Epithelial cell of prostate (primary cell): ENCODE data around the gene ZBTB8B.
"Not testable (repeated sequence)": the region's sequence is repeated elsewhere in the genome, so short reads cannot be mapped to it uniquely, and the experiment has no call there.

Source experiments
- DNase-seq: peaks from one replicate; pipeline ENCODE4 v3.0.0-alpha.2; 2011; ENCODE audit warnings: low read depth, low spot score
- H3K27ac ChIP-seq: fragments of 450-650 bp; 2 replicates; pipeline ENCODE4 v1.5.1; 2017; ENCODE audit warnings: mild to moderate bottlenecking

Gene ZBTB8B

DNA sequence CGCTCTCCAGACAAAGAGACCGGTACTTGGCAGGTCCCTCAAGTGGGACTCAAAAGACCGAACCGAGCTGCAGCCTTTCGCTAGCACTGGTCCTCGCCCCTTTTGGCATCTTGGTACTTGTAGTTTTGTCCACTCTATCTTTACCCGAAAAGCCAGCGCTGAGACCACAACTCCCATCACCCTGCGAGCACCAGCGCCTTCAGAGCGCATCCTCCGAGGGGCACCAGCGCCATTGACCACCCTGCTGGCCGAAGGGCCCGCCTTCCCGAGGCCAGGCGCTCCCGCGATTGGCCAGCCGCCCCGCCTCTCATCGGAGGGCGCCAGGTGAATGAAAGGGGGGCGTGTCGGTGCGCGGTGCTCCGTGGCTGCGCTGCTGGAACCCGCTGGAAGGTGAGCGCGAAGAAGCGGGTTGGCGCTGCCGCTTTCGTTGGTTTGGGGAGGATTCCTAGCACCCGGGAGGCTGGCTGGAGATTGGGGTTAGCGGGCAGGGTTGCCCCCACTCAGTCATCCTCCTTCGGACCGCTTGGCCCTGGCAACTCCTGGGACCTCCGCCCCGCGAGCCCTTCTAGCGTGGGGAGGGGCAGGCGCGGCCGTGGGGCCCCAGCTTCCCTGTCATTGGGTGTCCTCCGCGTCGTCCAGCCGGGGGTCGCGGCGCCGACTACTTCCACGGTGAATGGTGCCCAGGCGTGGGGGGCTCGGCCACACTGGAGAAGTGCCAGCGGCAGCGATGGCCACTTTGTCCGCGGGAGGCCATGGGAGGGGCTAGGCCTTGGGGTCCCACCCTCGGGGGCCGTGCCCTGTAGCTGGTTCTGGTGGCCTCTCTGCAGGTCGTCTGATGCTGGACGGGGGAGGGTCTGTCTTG lies at the start of gene ZBTB8B:
TSS of gene ZBTB8B (plus strand) at position 357 of the 862 bp plus-strand sequence. CDS start 5,553 bp downstream, outside the sequence.
- DNase-seq = no peak
- H3K27ac ChIP-seq = no peak within 1 kb of the TSS

DNA sequence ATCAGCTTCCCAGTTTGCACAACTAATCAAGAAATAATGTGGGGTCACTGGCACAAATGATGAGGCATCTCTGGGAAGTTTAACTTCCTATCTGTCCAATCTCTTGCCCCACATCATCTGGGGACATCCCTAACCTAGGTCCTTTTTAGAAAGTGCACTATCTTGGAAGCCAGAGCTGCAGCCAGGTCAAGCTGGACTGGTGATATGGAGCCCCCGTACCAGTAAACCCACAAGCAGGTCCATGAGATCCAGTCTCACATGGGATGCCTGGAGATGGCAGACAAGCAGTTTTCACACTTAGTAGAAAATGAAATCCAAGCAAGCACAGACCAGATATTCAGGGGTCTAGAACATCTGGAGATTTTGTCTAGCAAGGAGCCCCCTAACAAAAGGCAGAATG lies 43.1 kb upstream of the ZBTB8B start:
- DNase-seq = no peak
- H3K27ac ChIP-seq = no peak overlapping the region

DNA sequence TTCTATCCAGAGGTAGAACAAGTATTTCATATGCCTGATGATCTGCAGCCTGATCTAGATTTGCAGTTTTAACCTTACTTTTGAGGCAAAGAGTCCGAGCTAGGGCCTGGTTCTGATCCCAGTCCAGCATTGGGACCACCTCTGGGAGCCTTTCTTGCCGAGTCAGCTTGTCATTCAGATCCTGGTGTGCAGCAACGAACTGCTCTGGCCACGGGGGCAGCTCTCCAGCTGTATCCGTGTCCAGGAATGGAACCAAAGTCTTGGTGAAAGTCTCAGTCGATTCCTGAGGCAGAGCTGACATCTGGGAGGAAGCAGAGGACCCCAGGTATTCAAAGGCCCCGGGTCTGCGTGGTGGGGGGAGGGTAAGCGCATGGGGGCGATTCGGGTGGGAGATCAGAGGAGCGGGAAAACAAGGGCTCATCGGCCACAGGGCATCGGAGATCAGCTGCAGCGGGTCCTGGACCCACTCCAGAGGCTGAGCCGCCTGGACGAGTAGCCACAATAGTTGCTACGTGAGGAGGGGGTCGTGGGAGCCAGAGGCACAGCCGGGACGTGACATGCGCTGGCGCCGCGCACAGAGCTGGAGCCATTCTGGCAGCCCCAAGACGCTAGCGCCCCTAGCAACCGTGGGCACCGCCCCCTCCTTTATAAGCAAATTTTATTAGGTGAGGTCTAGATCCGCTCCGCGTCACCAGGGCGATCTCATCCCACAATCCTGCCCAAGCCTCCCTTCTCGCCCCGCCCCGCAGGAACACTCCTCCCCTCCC lies 38.2 kb upstream of the ZBTB8B start:
- DNase-seq = no peak
- H3K27ac ChIP-seq = no peak overlapping the region

GRCh38 chr1:32427264-32427963 lies 37.5 kb upstream of the ZBTB8B start:
- H3K27ac ChIP-seq = no peak overlapping the region
- no peak for DNase-seq

GRCh38 chr1:32431736-32432400 lies 33.0 kb upstream of the ZBTB8B start:
- no peak overlapping the region for H3K27ac ChIP-seq
- DNase-seq = no peak

GRCh38 chr1:32438136-32438535 lies 26.7 kb upstream of the ZBTB8B start:
- no peak overlapping the region for H3K27ac ChIP-seq
- no peak for DNase-seq

DNA sequence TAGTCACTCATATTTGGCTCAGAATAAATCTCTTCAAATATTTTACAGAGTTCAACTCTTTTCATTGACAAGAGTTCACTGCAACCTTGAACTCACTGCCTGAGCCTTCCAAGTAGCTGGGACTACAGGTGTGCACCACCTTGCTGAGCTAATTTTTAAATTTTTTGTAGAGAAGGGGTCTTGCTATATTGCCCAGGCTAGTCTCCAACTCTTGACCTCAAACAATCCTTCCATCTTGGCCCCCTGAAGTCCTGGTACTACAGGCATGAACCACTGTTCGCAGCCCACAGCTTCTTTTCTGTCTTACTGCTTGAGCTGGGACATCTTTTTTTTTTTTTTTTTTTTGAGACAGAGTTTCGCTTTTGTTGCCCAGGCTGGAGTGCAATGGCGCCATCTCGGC lies 26.1 kb upstream of the ZBTB8B start:
- DNase-seq, H3K27ac ChIP-seq: not testable (repeated sequence)

GRCh38 chr1:32441467-32441866 lies 23.4 kb upstream of the ZBTB8B start:
- H3K27ac ChIP-seq, DNase-seq: not testable (repeated sequence)

DNA sequence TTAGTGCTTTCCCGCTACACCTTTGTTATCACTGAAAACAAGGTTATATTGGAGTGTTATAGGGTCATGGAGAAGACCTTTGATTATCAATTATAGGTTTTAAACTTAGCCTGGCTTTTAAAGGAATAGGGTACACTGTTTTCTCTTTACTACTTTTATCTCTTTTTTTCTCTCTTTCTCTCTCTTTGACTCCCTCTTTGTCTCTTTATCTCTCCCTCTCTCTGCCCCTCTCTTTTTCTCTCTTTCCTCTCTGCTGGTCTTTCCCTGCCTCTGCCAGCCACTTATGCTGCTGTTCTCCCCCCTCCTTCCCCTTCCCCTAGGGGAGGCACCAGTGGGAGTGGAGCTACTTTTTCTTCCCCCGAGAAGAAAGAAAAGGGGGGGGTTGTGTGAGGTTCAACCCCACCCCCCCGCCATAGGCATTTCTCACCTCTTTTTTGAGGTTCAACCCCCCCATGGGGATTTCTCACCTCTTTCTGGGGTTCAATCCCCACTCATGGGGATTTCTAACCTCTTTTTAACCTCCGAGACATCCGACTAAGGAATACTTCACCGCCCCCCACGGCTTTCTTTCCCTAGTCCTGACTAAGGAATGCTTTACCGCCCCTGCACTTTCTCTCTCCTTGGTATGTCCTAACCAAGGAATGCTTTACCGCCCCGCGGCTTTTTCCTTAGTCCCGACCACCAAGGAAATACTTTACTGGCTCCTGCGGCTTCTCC lies 17.2 kb upstream of the ZBTB8B start:
- H3K27ac ChIP-seq = no peak overlapping the region

GRCh38 chr1:32448186-32448772 lies 16.6 kb upstream of the ZBTB8B start:
- not testable (repeated sequence) for DNase-seq, H3K27ac ChIP-seq

More for the DNA sequence above, 17.2 kb upstream of the ZBTB8B start:
- no peak for DNase-seq

DNA sequence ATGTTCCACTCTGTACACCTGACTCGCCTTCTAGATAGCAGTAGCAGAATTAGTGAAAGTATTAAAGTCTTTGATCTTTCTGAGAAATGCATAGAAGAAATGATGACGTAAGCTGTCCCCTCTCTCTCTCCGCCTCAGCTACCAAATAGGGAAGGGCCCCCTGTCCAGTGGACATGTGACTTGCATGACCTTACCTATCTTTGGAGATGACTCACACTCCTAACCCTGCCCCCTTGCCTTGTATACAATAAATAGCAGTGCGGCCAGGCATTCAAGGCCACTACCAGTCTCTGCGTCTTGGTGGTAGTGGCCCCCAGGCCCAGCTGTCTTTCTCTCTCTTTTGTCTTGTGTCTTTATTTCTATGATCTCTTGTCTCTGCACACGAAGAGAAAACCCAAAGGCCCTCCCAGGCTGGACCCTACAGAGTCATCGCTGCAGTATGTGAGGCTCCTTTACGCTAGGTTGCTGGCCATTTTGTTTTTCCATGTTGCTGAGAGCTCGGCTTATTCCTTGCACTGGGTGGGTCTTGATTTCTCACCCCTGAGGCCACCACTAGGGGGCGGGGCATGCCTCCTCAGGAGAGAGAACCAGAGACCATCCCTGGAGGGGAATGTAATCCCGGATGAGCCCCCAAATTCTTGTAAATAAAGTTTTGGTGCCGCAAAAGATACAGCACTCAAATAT lies 16.0 kb upstream of the ZBTB8B start:
- H3K27ac ChIP-seq = no peak overlapping the region
- no peak for DNase-seq

- H3K27ac ChIP-seq, DNase-seq: not testable (repeated sequence)
These were observed 15.4 kb upstream of the ZBTB8B start for GRCh38 chr1:32449457-32449831.

- no peak overlapping the region for H3K27ac ChIP-seq
- DNase-seq = no peak
These were observed 10.1 kb upstream of the ZBTB8B start for GRCh38 chr1:32454726-32455125.

GRCh38 chr1:32455958-32456357 lies 8.9 kb upstream of the ZBTB8B start:
- no peak overlapping the region for H3K27ac ChIP-seq
- no peak for DNase-seq

DNA sequence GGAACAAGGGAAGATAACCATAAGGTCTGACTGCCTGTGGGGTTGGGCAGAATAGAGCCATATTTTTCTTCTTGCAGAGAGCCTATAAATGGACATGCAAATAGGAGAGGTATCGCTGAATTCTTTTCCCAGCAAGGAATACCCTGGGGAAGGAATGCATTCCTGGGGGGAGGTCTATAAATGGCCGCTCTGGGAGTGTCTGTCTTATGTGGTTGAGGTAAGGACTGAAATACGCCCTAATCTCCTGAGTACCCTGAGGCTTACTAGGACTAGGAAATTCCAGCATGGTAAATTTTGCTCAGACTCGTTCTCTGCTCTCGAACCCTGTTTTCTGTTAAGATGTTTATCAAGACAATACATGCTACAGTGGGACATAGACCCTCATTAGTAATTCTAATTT lies 6.1 kb upstream of the ZBTB8B start:
- not testable (repeated sequence) for H3K27ac ChIP-seq, DNase-seq

DNA sequence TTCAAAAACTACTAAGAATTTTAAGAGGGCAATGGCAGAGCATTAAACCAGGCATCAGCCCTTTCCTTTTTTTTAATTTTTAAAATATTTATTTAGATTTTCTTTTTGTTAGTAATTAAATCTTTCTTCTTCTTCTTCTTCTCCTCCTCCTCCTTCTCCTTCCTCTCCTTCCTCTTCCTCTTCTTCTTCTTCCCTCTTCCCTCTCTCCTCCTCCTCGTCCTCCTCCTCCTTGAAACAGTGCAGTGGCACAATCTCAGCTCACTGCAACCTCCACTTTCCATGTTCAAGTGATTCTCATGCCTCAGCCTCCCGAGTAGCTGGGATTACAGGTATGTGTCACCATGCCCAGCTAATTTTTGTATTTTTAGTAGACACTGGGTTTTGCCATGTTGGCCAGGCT lies 1.9 kb upstream of the ZBTB8B start:
- H3K27ac ChIP-seq, DNase-seq: not testable (repeated sequence)

GRCh38 chr1:32464191-32464715 lies 619 bp upstream of the ZBTB8B start:
- no peak for DNase-seq
- no peak overlapping the region for H3K27ac ChIP-seq

DNA sequence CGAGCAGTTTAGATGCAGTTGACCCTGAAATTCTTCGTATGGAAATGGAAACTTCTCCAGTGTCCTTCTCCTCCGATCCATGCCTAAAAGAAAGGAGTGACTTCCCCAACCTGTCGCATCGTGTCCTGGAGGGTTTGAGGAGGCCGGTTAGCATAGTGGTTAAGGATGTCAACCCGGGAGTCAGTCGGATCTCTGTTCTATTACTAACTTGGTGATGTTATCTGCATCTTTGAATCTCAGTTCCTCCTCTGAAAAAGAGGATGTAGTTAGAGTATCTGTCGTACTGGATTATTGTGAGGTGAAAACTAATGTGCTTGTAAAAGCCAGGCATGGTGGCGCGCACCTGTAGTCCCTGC lies 684 bp downstream of the ZBTB8B start:
- no peak for DNase-seq
- H3K27ac ChIP-seq = no peak overlapping the region

GRCh38 chr1:32466761-32467160 lies 1.9 kb downstream of the ZBTB8B start:
- no peak overlapping the region for H3K27ac ChIP-seq
- DNase-seq = no peak
